Middle frontal gyrus (tissue), 1 donor: ENCODE data around the gene FOXD2.

Source experiments
- DNase-seq: peaks from one replicate; pipeline ENCODE4 v3.0.0-alpha.2; 2015; ENCODE audit warnings: low spot score; ENCODE audit errors: extremely low spot score

FOXD2 gene

DNA sequence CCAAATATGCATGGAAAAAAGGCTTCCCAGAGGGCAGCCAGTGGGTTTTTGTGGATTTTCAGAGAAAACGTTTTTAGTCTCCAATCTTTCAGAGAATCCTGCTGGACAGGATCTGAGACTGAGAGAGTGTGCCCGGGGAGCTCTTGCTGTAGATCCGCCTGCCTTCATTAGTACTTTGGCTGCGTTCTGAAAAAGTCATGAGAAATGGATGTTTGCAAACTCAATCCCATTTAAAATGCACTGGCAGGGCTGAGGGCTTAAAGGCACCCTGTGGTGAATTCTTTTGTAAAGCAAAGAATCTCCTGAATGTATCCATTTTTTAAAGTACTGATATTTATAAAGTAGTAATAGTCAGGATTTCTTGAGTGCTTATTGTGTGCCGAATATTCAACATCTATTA lies 22.2 kb downstream of the FOXD2 start:
- DNase-seq: no peak

DNA sequence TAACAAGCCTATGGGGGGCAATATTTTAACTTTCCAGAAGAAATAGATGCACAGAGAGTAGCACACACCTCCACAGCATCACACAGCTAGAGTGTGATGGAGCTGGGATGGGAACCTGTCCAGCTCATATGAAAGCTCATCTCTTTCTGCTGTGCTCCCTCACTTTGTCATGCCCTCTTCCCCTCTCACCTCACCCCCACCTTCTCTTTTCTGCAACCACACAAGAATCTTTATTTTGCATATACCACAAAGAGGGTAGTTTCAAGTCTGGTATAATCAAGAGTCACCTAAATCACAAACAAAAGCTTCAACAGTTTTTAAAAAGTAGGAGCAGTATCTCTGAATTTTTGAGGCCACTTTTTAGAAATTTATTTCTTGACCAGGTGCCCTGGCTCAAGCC lies 22.6 kb downstream of the FOXD2 start:
- DNase-seq: no peak

- no peak for DNase-seq
Observed at GRCh38 chr1:47465605-47466004, 27.8 kb downstream of the FOXD2 start.

DNA sequence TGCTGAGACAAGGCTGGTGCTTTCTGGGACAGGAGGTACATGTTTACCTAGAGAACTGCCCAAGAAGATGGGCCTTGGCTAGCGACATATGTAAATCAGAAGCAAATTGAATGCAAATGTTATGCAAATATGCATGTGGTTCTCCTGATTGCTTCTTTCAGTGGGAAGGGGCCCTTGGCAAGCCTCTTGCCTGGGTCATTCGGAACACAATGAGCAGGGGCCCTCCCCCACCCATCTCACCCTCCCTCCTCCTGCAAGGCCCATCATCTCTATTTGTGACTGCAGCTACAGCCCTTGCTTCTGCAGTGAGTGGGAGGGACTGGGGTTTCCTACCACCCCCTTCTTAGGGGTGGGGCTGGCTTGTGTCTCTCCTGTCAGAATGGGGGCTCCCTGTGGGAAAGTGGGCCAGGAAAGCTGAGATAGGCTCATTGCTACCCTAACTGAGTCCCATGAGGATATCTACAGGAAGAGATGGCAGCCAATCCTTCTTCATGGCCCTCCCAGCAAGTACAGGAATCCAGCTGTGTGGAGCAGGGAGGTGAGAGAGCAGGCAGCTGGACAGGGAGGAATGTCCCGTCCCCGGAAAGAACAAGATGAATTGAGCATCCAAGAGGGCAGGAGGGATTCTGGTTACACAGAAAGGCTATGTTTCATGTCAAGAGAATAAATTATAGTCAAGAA lies 31.0 kb downstream of the FOXD2 start:
- no peak for DNase-seq

DNA sequence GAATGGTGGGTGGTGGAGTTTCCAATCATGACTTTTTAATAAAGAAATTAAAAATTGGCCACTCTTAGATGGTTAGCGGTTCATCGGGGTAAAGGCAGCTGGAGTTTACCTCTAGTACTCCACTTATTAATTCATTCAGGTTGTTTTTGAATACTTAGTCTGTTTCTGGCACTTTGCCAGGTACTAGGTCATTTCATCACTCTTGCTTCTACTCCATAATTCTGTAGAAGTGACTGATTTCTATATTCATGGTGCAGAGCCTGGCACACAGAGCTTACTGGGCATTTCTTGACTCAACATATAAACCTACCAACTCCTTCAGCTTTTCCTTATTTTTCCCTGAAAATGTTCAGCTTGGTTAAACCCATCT lies 31.5 kb downstream of the FOXD2 start:
- no peak for DNase-seq

GRCh38 chr1:47469910-47470309 lies 32.1 kb downstream of the FOXD2 start:
- DNase-seq: no peak

- DNase-seq: no peak
Observed at GRCh38 chr1:47471163-47471562, 33.3 kb downstream of the FOXD2 start.

DNA sequence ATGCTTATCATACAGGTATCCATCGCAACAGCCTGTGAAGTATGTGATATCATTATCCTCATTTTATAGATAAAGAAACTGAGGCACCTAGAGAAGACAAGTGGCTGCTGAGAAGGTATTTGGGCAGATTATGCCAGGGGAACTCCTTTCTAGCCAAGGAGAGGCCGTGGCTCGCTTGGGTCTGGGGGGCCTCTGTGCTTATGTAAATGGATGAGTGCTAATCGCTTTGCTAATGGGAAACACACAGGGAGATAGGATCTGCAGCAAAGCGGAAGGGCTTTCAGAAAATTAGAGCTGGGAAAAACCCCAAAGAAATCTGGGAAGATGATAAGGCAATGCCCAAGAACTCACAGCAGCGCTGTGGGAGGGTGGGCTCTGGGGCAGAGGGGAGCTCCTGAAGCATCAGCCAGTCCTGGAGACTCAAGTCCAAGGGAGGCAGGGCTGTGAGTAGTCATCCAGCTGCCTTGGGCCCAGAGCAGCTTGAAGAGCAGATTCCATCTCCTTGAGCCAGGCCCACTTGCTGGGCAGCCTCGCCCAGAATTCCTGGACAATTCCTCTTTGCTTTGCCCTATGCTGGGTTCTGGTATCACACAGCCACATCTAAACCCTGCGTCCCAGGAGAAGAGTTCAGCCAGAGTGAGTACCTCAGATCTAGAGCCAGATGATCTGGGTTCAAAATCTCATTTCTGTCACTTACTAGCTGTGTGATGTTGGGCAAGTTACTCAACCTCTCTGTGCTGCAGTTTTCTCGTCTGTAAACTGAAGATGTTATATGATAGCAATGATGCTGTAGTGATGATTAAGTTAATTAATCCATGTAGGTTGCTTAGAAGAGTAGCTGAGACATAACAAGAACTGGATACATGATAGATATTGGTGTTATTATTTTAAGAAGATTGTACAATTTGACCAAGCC lies 36.7 kb downstream of the FOXD2 start:
- DNase-seq: no peak

GRCh38 chr1:47477595-47478080 lies 39.8 kb downstream of the FOXD2 start:
- DNase-seq: no peak

DNA sequence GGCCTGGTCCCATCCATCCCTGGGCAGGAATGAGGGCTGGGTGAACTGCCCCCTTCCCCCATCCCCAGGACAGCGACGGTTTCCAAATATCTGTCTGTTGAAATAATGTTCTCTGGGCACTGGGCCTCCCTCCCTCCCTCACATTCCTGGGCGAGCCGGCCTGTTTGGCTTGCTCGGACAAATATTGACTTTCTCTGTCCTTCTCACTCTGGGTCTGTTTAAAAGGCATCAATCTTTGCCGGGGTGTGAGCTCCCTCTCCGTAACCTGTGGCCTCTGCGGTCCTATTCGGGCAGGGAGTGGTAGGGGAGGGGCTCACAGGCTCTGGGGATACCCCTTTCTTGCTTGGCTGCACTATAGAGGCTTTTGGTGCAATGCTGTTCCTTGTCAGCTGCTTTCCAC lies 40.2 kb downstream of the FOXD2 start:
- DNase-seq: no peak

GRCh38 chr1:47479664-47480063 lies 41.8 kb downstream of the FOXD2 start:
- no peak for DNase-seq

DNA sequence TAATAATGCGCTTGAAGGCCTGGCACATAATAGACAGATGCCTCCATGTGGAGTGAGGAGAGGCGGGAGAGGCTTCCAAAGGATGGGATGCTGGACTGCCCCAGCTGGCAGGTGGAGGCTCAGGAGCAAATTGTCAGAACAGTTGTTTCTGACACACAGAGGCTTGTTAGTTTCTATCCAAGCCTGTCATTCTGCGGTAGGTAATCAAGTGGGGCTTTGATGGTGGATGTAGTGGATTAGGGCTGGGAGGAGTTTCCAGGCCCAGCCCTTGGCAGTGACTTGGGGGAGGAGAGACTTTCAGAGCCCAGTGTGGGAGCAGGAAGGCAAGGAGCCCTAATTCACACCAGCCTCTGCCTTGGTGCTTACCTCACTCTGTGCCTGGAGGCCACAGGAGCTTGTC lies 44.1 kb downstream of the FOXD2 start:
- DNase-seq: no peak

DNA sequence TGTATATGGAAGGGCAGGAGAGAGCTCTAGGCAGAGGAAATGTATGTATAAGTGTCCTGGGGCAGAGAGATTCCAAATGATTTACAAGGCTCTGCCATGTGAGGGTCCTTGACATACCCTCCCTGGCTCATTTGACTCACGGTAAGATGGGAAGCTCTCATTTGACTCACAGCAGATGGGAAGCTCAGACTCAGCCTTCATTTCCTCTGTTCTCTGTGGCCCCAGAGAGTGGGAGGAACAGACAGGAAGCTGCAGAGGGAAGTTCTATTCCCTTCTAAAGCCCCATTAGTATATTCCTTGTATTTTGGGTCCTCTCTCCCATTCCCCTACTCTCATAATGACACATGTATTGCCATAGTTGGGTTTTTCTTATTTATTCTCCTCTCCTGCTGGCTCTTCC lies 44.9 kb downstream of the FOXD2 start:
- no peak for DNase-seq

- DNase-seq: no peak
Observed at GRCh38 chr1:47483651-47484050, 45.8 kb downstream of the FOXD2 start.

GRCh38 chr1:47485817-47486216 lies 48.0 kb downstream of the FOXD2 start:
- DNase-seq: no peak

GRCh38 chr1:47487332-47487731 lies 49.5 kb downstream of the FOXD2 start:
- no peak for DNase-seq

DNA sequence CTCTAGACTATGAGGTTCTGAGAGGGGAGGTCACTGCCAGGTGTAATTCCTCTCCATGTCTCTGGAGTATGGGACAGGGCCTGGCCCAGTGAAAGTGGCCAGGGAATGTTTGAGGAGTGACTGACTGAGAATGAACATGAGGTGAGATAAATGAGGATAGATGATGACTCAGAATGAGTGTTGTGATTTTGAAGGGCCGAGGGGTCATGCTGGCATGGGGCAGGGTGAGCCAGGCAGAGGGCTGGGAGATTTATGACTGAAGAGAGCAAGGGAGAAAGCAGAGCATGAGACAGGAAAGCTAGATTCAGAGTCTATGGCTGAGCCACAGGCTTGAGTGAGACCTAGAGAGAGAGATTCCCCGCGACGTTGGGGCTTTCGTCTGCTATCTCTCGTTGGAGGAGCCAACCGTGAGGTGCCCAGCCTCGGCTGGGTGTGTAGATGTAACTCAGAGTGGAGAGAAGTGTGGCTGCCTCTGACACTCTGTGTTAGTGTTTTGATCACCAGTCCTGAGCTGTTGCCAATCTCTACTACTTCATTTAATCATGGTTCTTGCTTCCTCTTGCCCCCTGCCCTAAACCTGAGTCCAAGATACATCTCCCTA lies 50.1 kb downstream of the FOXD2 start:
- DNase-seq: no peak
